Endodermal cell (in vitro differentiated cells): ENCODE results near the gene DCBLD1. TPM values are rescaled to one million over a fixed set of nuclear protein-coding genes. Genes with fewer than 3 reads are reported as not detected.

ENCODE experiments used
- DNase-seq: peaks from one replicate; pipeline ENCODE4 v3.0.0-alpha.2; 2017
- H3K27ac ChIP-seq: 2 replicates; pipeline ENCODE4 v1.5.1; 2013; ENCODE audit warnings: mild to moderate bottlenecking, low read depth, low read length, moderate library complexity
- H3K27me3 ChIP-seq: 2 replicates; pipeline ENCODE4 v1.6.1; 2013; ENCODE audit warnings: mild to moderate bottlenecking, low read length, moderate library complexity; ENCODE audit not compliant: insufficient read depth, control insufficient read depth, poor library complexity, severe bottlenecking
- H3K36me3 ChIP-seq: 2 replicates; pipeline ENCODE4 v1.7.0; 2013; ENCODE audit warnings: mild to moderate bottlenecking, low read length, moderate library complexity; ENCODE audit not compliant: control insufficient read depth, insufficient read depth
- H3K4me1 ChIP-seq: one replicate; pipeline ENCODE4 v1.7.0; 2013; ENCODE audit warnings: low read length; ENCODE audit not compliant: control insufficient read depth, insufficient read depth
- H3K4me3 ChIP-seq: 2 replicates; pipeline ENCODE4 v1.5.1; 2013; ENCODE audit warnings: mild to moderate bottlenecking, low read length, moderate library complexity
- H3K9ac ChIP-seq: 2 replicates; pipeline ENCODE4 v1.6.1; 2013; ENCODE audit warnings: mild to moderate bottlenecking, low read length, moderate library complexity; ENCODE audit not compliant: poor library complexity, severe bottlenecking; ENCODE audit errors: extremely low read depth
- H3K9me3 ChIP-seq: 2 replicates; pipeline ENCODE4 v1.6.1; 2013; ENCODE audit warnings: mild to moderate bottlenecking, low read length, moderate library complexity; ENCODE audit not compliant: control insufficient read depth
- H3K27ac Mint-ChIP-seq: 2 replicates; pipeline ENCODE4 v1.8.0; 2020; ENCODE audit warnings: mixed read lengths
- H3K27me3 Mint-ChIP-seq: 2 replicates; pipeline ENCODE4 v1.8.0; 2021; ENCODE audit warnings: mild to moderate bottlenecking, mixed read lengths; ENCODE audit not compliant: insufficient read depth
- H3K36me3 Mint-ChIP-seq: 2 replicates; pipeline ENCODE4 v1.8.0; 2020; ENCODE audit warnings: low read depth, mixed read lengths
- H3K4me1 Mint-ChIP-seq: 2 replicates; pipeline ENCODE4 v1.8.0; 2020; ENCODE audit warnings: mixed read lengths
- H3K4me3 Mint-ChIP-seq: 2 replicates; pipeline ENCODE4 v1.8.0; 2020; ENCODE audit warnings: mild to moderate bottlenecking, moderate library complexity, mixed read lengths
- H3K9me3 Mint-ChIP-seq: 2 replicates; pipeline ENCODE4 v1.8.0; 2020; ENCODE audit warnings: mild to moderate bottlenecking, mixed read lengths
- WGBS, 2 experiments: methylation state at CpG; one replicate each; pipeline versions ENCODE4 v1.1.5 to v1.1.7; 2013; ENCODE audit warnings: missing lambda C conversion rate in 2 of 2, mixed read lengths in 1 of 2; ENCODE audit not compliant: insufficient coverage in 1 of 2, insufficient read length in 1 of 2; 5-methylcytosine and 5-hydroxymethylcytosine counted together
- total RNA-seq, 2 donors: library from RNA; stranded (reverse); fragmentation: NEBNext Ultra II Directional in 1 of 2; extraction: Animal tissue kit (Norgen Biotek cat#: 25700) in 1 of 2; gene quantifications; 2 replicates in 1 of 2; 3 replicates in 1 of 2; pipeline ENCODE4 v1.2.1, GENCODE V29; 2021
- TF ChIP-seq, protein P1 (sequence below): fragments of 200-600 bp; sonication (generic); conservative IDR thresholded peaks from 2 replicates; pipeline ENCODE4 v1.5.0; 2021; ENCODE audit warnings: antibody characterized with exemption, mild to moderate bottlenecking

DCBLD1 gene
- total RNA-seq, 2 donors from 2014 or later: 16.2 to 27.9 TPM

DNA sequence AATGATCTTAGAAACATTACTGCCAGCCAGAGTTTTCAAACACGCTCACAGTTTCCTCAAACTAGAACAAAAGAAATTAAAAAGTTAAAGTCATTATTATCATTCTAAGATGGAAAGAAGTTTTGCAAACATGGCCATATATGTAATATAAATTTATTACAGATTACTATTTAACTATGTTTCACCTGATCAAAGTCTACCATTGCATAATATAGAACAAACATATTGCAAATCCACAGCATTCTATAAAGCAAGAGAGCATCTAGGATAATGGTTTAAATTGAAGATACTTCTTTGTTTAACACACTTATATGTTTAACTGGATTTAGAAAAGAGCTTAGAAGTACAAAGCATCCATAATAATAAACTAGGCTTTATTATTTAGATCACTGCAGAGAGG lies 26.2 kb upstream of the DCBLD1 start:
- DNase-seq: no peak
- Mint-ChIP-seq H3K4me1 (peaks cover 12% of the 10 kb centered on the region), H3K9me3 (no peaks in the 10 kb centered on the region), H3K27ac (no peak overlapping the region), H3K36me3 (no peaks in the 10 kb centered on the region), H3K4me3 (no peak overlapping the region), H3K27me3 (peaks cover 19% of the 10 kb centered on the region)
- H3K9me3 ChIP-seq: no peaks in the 10 kb centered on the region
- H3K36me3 ChIP-seq: no peaks in the 10 kb centered on the region
- TF ChIP-seq, protein P1, sequence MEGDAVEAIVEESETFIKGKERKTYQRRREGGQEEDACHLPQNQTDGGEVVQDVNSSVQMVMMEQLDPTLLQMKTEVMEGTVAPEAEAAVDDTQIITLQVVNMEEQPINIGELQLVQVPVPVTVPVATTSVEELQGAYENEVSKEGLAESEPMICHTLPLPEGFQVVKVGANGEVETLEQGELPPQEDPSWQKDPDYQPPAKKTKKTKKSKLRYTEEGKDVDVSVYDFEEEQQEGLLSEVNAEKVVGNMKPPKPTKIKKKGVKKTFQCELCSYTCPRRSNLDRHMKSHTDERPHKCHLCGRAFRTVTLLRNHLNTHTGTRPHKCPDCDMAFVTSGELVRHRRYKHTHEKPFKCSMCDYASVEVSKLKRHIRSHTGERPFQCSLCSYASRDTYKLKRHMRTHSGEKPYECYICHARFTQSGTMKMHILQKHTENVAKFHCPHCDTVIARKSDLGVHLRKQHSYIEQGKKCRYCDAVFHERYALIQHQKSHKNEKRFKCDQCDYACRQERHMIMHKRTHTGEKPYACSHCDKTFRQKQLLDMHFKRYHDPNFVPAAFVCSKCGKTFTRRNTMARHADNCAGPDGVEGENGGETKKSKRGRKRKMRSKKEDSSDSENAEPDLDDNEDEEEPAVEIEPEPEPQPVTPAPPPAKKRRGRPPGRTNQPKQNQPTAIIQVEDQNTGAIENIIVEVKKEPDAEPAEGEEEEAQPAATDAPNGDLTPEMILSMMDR: no peak
- H3K27ac ChIP-seq: no peak overlapping the region
- 100% methylated on average over 1 of the region's 1 CpG; no CpG with 5 or more reads in 1 of the 2 experiments for WGBS, 2 experiments
- peaks cover 8% of the 10 kb centered on the region for H3K27me3 ChIP-seq
- H3K4me1 ChIP-seq: no peaks in the 10 kb centered on the region
- H3K9ac ChIP-seq: no peak overlapping the region
- H3K4me3 ChIP-seq: no peak overlapping the region

DNA sequence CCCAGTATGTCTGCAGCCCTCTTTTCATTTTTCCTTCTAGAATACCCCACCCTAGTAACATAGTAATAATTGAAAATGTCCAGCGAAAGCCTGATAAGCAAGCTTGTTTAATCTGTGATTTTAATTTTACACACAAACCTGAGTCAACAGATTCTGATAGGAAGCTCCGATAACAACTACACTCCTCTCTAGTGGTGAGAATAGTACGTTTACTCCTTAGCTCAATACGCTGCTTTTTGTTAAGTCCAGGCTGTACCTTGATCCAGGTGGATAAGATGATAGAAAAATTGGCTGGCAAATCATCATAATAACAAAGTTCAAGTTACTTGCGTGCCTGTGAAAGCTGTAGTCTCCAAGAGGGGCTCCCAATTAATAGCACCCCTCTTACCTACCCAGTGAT lies 25.5 kb upstream of the DCBLD1 start:
- Histone ChIP-seq H3K27me3 (peaks cover 8% of the 10 kb centered on the region), H3K9me3 (no peaks in the 10 kb centered on the region), H3K4me1 (no peaks in the 10 kb centered on the region), H3K27ac (no peak overlapping the region), H3K36me3 (no peaks in the 10 kb centered on the region), H3K4me3 (no peak overlapping the region), H3K9ac (no peak overlapping the region)
- Mint-ChIP-seq H3K27me3 (peaks cover 19% of the 10 kb centered on the region), H3K4me3 (no peak overlapping the region), H3K36me3 (no peaks in the 10 kb centered on the region), H3K9me3 (no peaks in the 10 kb centered on the region), H3K27ac (no peak overlapping the region), H3K4me1 (peaks cover 5% of the 10 kb centered on the region)
- TF ChIP-seq, protein P1: no peak
- DNase-seq: no peak
- whole genome bisulfite sequencing, 2 experiments: 83 to 93% methylated on average over 2 to 5 of the region's 5 CpGs

DNA sequence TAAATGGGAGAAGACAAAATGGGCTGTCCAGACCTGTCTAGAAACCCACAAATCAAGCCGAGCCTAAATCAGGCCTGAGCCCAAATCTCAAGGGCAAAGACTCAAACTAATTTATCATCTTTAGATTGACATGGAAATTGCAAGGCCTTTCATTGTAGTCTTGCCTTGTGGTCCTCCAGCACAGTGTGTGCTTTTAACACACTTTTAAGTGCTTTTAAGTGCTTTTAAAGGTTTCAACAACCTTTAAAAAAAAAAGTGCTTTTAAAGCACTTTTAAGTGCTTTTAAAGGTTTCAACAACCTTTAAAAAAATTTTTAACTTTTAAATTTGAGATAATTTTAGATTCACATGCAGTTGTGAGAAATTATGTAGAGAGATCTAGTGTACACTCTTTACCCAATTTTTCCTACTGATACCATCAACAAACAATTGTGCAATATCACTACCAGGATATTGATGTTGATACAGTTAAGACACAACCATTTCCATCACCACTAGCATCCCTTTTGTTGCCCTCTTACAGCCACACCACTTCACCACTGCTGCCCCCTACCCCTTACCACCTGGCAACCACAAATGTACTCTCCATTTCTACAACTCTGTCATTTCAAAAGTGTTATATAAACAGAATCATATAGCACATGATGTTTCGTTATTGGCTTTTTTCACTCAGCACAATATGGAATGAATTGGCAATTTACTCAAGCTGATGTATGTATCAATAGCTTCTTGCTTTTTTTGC lies 23.1 kb upstream of the DCBLD1 start:
- H3K9me3 ChIP-seq: no peaks in the 10 kb centered on the region
- H3K36me3 Mint-ChIP-seq: no peaks in the 10 kb centered on the region
- peaks cover 4% of the 10 kb centered on the region for H3K4me1 Mint-ChIP-seq
- H3K9me3 Mint-ChIP-seq: no peaks in the 10 kb centered on the region
- H3K9ac ChIP-seq: no peak overlapping the region
- H3K27ac ChIP-seq: no peak overlapping the region
- TF ChIP-seq, protein P1: peak; percentile 24
- H3K4me3 Mint-ChIP-seq: no peak overlapping the region
- H3K4me1 ChIP-seq: no peaks in the 10 kb centered on the region
- WGBS, 2 experiments: 63 to 64% methylated on average over 1 to 2 of the region's 2 CpGs
- no peaks in the 10 kb centered on the region for H3K36me3 ChIP-seq
- H3K27me3 Mint-ChIP-seq: peaks cover under 1% of the 10 kb centered on the region
- DNase-seq: no peak
- H3K27ac Mint-ChIP-seq: no peak overlapping the region
- no peaks in the 10 kb centered on the region for H3K27me3 ChIP-seq
- H3K4me3 ChIP-seq: no peak overlapping the region
